DND-41 (cell line): ENCODE data around the gene MS4A6E.

Source experiments
- CTCF ChIP-seq: IDR thresholded peaks from 2 replicates; pipeline ENCODE4 v1.5.1; 2012; ENCODE audit warnings: borderline replicate concordance, low read length, moderate library complexity, mild to moderate bottlenecking; ENCODE audit not compliant: poor library complexity, severe bottlenecking; ENCODE audit errors: extremely low read depth
- EZH2 ChIP-seq: IDR thresholded peaks from 3 replicates; pipeline ENCODE4 v1.6.1; 2012; ENCODE audit warnings: borderline replicate concordance, low read depth, mild to moderate bottlenecking, moderate library complexity, low read length, inconsistent platforms; ENCODE audit not compliant: severe bottlenecking

GRCh38 chr11:60339356-60339755 is 12.3 kb downstream of the MS4A6E start:
- TF ChIP-seq CTCF (no peak), EZH2 (no peak)
